NCI-H128 (cell line): ENCODE measurements around the gene STAC3.
A peak's percentile ranks its signal among the peaks of the same experiment; 100 is the strongest.

ENCODE experiments used
- DNase-seq: peaks from one replicate; lab custom pipeline; 2025; ENCODE audit not compliant: unreplicated experiment; lab: John Stamatoyannopoulos, UW

STAC3 gene

DNA sequence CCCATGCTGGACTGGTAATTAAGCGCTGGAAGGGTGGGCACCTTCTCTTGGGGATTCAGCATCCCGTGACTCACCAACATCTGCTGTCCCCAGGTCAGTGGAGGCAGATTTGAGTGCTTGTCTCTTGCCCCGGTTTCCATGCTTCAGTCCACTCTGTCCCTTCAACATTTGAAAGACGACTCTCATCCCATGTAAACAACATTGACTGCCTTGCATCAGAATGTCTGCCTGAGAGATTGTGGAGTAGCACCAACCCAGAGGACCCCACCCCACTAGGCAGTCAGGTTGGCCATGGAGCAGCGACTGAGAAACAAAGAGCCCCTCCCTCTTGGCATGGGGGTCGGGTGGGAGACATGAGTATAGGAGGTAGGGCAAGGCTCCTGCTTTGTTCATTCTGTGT lies 4.9 kb upstream of the STAC3 start:
- DNase-seq, result no peak

DNA sequence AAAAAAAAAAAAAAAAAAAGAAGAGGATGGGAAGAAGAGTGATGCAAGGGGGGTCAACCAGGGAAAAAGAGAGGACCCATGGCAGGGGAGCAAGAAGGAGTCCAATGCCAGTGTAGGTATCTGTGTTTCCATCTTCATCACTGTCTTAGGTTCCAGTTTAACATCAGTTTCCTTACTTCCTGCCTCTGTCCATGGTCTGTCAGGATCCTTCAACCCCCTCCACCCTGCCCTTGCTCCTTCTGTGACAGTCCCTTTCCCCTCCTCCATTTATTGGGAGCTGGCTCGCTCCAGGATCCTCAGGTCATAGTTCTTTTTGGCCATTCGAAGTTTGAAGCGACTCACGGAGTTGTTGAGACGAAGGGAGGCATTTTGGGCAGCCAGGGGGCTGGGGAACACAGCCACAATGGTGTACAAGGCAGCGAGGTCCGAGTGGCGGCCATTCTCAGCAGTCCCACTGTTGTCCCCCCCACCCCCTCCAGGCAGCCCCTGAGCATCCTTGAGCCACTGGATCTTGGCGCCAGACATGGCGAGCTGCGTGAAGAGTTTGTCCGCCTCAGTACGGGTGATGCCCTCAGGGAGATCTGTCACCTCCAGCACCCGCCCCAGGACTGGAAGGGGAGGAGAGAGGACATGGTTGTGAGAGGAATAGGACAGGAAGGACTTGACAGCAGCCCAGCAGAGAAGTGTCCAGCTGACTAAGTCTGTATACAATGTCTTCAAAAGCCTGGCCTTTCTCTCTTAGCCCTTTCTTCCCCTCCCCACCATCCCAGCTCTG lies 3.7 kb upstream of the STAC3 start:
- no peak for DNase-seq

DNA sequence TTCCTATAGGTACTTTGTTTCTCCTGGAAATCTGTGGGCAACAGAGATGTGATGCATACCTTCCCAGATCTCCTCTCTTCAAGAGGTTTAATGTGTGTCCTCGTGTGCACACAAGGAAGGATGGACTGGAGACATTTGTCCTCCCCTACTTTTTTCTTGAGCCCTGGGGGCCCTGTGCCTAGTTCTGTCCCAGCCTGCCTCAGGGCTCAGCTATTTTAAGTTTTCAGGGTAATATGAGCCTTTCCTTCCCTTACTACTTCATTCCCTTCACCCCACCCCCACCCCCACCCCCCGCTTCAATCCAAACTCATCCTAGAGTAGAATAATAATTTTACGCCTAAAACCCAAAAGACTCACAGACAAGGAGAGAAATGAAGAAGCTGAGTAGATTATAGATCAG lies 446 bp downstream of the STAC3 start:
- no peak for DNase-seq

DNA sequence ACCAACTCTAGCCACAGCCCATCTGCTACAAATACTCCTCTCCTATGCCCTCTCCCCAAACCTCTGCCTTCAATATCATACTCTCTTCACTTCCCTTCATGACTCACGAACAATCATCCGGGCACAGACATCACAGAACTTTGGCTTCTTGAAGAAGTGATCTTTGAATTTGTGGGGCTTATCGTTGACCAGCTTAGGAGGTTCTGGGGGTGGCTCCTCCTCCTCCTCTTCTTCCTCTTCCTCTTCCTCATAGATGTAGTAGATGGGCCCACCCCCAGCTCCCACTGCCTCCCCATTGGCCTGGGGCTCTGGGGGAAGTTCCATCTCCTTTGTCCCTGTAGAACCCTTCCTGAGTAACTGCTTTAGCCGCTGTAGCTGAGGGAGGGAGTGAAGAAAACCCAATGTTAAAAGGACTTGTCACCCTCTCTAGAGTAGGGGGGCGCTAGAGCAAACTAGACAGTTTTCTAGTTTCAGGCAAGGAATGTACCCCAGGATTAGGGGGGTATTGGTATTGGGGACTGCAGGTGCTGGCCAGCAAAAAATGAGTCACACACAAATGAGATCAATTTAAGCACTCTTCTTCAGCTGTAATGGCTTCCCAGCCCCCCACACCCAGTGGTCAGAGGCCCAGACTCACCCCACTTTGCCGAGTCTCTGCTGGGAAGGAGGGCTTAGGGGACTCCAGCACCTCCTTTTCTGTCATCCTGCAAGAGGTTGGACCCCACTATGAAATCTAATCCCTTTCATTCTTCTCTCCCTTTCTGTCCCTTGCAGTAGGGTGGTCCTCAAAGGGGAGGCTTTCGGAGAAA lies 1.8 kb downstream of the STAC3 start:
- no peak for DNase-seq

DNA sequence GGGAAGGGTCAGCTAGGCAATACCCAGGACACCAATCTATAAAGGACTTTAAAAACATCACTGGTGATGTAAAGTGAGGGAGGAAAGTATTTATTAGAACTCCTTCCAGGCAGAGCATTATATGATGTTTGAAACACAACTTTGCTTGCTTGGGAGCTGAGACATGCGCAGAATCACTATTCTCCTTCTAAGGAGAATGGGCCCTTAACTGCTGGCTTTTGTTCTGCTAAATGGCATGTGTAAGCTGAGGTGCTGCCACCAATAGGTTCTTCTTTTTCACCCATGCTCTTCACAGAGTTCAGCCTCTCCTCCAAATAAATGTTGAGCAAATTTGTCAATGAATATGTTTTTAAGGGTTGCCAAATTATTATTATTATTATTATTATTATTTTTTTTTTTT lies 3.9 kb downstream of the STAC3 start:
- no peak for DNase-seq

DNA sequence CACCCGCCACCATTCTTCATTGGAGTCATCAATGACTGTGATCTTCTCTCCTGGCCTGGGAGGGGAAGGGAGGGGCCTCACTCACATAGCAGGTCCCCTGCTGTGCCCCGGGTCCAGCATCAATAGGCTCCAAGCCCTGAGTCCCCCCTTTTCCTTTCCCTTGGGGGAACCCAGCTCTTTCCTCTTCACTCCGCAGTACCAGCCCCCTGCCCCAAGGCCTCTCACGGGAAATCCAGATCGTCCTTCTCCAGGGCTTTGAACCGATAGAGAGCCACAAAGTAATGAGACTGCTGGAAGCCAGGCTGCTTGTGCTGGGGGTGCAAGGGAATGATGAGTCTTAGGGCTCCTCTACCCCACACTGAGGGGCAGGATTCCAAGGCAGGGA lies 6.7 kb downstream of the STAC3 start:
- DNase-seq, result no peak

DNA sequence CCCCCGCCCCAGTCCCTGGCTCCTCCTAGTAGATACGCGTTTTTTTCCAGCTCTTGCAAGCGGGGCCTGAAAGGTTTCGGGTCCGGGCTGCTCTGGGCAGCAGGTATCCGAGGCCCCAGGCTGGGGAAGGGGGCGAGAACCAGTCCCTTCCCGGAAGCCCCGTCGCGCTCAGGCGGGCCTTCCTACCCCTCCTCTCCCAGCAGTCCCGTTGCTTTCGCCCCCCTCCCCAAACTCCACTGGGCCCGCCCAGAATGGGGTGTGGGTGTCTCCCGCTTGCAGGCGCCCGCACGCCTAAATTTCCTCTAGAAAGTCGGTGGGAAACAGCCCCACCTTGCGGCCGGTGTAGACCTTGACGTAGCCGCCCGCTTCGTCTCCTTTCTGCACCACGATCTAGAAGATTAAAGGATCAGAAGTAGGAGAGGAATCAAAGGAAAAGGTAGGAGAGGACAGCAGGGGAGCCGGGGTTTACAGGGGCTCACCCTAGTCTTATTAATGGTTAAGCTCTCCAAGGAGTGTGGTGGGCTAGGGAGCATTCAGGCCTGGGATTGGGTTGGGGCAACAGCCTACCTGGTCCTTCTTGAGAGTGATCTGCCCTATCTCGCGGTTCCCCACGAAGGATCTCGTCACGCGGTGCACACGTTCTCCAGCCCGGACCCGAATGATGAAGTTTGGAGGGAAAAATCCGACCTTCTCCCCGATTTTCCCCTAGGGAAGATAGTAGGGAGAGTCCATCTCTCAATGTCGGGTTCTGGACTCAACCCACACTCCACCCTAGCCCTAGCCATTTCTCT lies 7.3 kb downstream of the STAC3 start:
- DNase-seq, result peak; percentile 57

DNA sequence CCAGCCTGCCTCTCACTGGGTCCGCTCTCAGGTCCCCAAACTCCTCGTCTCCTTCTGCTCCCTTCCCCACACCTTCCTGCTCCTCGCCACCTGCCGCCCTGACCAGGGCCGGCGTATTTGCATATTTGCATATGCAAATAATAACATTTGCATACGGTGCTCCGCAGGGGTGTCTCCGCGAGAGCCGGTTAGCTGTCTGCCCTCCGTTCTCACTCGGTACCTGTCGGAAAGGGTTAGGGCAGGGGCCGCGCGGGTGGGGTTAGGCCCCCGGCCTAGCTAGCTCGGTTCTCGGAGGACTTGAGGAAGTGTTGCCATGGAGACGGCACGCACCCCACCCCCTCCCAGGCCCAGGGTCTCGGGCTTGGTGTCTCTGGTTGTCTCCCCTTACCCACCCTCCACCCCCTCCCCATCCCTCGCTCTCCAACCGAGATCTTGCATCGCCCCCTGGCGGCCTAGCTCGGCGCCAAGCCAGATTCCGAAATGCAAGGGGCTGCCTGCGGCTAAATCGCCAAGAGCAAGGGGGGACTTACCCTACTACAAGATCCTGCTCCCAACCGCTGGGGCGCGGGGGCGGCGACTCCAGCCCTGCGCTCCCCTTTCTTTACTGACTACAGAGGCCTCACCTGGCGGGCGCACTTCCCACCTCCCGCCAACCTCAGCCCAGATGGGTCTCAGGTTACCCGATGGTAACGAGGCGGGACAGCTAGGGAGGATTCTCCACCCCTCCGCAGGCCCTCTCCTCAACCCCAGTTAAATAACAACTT lies 8.1 kb downstream of the STAC3 start:
- peak; percentile 89 for DNase-seq

DNA sequence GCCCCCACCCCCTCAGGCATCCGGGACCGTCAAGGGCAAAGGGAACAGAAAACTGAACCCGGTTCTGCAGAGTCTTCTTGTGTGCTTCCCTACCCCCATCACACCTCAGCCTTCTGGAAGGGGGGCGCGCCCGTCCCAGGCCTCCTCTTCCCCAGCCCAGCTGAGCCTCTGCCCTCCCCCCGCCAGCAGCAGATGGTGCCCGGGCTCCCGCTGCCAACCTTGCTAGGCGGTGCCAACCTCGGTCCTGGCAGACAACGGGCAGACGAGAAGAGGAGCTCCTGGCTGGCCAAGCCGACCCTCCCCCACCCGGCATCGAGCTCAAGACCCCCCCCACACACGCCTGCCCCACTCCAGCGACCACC lies 8.7 kb downstream of the STAC3 start:
- DNase-seq, result peak; percentile 33

DNA sequence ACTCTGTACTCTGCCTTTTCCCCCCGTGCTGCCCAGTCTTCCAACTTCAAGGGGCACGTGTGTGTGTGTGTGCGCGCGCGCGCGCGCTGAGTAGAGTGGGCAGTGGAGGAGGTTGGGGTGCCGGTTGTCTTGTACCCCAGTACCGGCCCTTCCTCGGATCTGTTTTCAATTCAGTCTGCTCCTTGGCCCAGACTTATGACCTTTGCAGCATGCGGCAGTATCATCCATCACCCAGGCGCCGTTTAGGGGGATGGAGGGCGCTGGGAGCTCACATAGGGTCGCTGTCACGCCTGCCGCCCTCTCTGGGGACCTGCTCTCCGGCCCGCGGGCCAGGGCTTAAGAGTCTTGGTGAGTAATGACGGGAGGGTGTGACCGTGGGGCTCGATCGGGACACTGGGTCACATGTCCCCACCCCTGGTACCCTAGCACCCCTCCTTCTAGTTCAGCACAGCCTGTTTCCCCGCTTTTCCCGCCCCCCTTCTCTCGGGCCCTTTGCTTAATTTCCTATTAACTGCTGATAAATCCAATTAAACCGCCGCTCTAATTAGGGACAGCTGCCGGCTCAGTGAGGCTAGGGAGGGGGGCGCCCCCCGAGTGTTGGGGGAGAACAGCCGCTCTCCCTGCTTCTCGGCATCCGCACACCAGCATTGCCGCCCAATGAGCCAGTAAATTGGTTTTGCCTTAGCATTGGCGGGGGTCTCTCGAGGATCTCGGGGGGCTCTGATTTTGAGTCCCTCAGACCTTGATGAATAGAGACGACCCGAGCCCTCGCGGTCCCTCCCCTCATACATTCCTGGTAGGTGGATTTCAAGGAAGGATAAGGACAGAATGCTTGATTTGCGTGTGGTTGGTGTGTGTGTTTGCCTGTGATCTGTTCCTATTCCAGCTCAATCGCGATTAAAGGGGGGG lies 9.3 kb downstream of the STAC3 start:
- no peak for DNase-seq

DNA sequence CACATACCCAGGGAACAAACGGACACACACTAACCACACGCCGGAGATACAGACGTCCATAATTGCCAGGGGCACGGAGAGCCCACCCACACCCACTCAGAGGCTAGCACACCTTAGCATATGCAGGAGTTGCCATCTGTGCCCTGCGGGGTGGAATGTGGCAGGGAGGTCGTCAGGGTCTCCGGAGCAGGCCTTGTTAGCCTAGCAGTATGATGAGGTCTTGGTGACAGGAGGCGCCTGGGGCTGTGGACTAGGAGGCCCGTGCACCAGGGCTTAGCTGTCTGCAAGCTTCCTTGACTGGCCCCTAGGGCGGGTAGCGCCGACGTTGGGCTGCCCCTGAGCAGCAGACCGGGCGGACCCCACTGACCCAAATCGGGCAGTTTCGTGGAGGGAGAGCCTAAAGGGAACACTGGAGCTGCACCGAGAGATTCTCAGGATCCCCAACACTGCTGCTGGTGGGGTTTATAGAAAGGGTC lies 10.0 kb downstream of the STAC3 start:
- DNase-seq, result no peak

DNA sequence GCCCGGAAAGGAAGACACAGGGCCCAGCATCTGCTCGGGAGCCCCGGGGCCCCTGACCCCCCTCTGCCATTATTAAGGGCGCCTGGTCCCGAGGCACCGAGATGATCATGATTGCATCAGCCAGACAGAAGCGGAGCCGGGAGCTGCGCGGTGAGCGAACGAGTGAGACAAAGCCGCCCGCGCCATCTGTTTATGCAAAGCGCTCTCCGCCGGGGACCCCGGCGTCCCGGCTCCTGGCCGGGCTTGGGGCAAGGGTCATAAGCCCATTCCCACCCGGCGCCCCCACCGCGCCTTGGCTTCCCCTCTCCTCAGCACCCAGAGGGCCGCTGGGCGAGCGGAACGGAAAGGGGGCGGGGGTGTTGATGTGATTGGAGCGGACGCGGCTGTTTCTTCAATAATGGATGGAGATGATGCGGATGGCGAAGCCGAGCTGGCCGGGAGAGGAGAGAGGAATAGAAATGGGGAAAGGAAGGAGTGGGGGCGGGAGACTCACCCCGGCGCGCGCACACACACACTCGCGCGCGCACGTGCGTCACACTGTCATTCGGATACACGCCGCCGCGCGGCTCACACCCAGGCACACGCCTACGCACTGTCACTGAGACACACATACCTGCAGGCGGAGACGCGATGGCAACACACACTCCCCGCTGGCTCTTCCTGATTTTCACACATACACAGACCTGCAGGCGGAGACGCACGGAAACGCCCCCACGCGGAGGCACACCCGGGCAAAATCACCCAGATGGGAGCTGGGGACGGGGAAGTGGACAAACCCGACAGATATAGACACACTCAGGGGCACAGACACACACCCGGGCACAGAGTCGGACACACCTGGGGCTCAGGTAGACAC lies 10.7 kb downstream of the STAC3 start:
- DNase-seq, result peak; percentile 67

DNA sequence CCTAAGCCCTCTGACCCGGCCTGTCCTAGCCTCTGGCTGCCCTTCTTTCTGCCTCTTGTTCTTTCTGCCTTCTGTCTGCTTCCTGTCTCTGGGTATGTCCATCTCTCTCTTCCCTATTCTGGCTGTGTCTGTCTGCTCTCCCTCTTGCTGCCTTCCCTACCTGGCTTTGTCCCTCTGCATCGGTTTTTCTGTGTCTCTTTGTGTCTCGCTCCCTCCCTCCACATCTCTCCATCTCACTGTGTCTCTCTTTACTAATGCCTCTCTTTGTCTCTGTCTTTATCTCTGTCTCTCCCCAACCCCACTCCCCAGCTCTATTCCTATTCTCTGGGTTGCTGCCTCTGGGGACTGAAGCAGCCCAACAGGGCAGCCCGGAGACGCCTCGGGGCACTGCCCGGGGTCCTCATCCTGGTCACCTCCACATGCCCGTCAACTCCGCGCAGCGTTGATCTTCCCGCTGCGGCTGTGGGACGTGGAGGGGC lies 11.4 kb downstream of the STAC3 start:
- no peak for DNase-seq

DNA sequence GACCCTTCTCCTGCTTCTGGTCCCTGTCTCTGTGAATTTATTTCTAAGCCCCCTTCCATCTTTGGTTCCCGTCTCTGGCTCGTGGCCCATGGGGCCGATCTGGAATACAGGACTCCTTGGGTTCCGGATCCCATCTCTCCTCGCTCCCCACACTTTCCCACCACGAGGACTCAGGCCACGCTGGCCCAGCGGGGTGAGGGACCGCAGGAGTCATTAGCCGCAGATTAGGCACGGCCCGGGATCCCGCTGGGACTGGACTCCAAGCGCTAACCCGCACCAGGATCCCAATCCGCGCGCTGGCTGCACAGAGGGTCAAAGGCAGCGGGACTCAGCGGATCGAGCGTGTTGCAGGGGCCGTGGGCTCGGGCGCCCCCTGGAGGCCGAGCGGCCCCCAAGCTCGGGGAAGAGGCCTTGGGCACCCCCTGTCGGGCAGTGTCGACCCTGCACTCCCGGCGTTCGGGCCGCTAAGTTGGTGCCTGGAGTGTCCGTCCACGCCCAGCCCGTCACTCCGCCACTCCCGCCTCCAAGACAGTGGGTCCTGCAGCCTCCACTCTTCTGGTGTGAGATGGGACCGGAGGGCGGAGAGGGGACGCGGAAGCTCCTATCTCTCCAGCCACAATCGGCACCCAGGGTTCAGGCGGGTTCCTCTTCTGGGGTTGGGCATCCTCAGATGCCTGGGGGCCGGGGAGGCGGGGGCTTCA lies 12.0 kb downstream of the STAC3 start:
- peak; percentile 78 for DNase-seq

DNA sequence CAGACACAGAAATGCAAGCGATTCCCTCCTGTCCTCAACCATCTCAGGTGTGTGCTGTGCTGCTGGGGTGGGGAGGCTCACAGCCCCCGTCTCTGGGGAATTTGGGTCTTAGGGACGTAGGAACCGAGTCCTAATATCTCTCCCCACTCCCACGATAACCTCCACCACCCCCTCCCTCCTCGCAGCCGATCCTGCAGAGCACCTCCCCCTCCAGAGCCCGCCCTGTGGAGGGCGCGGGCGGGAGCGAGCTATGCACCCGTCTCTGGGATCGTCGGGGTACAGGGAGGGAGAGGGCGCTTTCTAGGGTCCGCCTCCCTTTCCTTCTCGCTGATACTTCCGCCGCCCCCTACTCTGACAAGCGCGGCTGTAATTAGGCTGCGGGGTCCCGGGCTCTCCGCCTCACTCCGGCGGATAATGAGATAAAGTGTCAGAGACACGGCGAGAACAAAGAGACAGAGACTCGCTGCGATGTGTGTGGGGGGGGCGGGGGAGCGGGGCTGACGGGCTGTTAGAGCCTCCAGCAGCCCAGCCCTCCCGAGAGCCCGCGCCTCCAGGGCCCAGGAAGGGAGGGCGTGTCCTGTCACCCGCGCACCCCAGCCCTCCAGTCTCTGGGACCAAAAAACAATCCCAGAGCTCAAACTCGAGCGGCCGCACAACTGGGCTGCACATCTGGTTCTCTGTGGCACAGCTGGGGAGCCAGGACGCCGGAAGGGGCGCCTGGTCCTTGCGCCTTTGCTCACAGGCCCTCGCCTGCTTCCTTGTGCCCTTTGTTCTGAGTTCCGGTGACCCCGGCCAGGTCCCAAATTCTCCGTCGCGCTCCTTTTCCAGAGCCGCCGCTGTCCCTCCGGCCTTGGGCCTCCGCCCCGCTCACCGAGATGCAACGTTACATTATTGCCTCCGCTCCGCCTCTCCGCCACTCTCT lies 12.8 kb downstream of the STAC3 start:
- DNase-seq, result no peak

DNA sequence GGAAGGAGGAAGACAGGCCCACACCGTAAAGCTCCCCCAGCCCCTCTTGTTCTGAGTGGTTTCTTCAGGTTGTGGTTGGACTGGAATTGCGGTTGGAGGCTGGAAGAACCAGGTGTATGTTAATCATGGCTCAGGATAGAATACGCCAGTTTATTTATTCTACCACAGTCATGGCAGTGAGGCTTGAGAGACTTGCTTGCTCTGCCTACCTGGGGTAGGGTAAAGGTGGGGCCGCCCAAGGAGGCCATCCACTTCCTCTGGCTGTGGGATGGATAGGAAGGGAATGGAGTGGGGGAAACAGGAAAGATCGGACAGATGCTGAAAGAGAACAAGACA lies 13.4 kb downstream of the STAC3 start:
- no peak for DNase-seq

DNA sequence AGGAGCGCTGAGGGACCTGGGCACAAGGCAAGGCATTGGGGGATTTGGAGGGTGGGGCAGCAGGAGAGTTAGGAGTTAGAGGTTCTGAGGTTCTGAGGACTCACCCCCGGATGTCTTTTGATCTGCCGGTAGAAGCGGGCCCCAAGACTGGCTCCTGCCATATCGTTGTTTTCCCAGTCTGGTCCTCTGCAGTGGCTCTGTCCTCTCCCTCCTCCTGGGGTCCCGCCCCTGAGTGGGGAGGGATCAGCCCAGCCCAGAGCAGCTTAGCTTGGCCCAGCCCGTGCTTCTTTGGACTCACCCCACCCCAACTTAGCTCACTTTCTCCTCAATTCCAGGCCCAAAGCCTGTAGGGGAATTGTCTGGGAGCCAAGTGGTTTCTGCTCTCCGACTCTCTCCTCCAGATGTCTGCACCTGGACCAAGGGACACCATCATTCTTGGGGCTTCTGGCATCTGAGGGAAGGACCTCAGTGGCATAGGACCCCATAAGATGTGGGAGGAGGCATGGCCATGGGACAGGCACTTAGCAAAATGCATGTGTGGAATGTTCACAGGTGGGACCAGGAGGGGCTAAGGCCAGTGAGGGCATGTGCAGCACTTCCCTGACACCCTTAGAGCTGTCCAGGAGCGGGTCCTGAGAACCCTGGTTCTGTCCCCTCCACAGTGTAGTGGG lies 13.9 kb downstream of the STAC3 start:
- no peak for DNase-seq
